Esophagus mucosa (tissue), 1 donor: ENCODE results near the gene LRRC8E. TPM values are rescaled to one million over a fixed set of nuclear protein-coding genes. Genes with fewer than 3 reads are reported as not detected.
A peak's percentile ranks its signal among the peaks of the same experiment; 100 is the strongest.
"Not testable (repeated sequence)": the region's sequence is repeated elsewhere in the genome, so short reads cannot be mapped to it uniquely, and the experiment has no call there.

Experiments
- ATAC-seq: fragments of 200-7000 bp; cut with Tn5 transposase; one replicate; pipeline ENCODE4 v1.9.1; 2020
- total RNA-seq: library from RNA; stranded (reverse); gene quantifications from one replicate; pipeline ENCODE4 v1.2.4, GENCODE V29; 2023
- donor health status: DM: yes; HTN: yes; CAD: no.

Gene LRRC8E
- total RNA-seq, 1 donor from 2014 or later: 11.6 TPM

DNA sequence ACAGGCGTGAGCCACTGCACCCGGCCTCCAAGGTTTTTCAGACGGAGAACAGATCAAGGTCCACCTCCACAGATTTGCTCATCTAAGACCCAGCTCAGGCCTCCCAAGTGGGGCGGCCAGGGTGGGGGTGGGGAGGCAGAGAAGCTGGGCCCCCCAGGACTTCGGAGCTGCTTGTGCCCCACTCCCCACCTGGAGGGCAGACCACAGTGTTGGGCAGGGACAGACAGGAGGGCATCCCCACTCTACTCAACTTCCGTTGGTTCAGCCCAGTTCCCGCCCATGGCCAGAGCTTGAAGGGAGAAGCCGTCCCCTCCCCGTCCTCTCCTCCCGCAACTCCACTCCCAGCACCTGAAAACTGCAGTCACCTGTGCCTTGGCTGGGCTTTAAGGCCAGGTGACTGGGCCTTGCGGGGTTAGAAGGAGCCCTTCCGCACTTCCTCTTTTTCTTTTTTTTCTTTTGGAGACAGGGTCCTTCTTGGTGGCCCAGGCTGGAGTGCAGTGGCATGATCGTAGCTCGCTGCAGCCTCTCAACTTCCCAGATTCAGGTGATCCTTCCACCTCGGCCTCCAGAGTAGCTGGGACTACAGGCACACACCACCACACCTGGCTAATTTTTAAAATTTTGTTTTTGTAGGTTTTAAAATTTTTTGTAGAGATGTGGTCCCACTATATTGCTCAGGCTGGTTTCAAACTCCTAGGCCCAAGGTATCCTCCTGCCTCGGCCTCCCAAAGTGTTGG is 734 bp upstream of the LRRC8E start:
- ATAC-seq: no peak

DNA sequence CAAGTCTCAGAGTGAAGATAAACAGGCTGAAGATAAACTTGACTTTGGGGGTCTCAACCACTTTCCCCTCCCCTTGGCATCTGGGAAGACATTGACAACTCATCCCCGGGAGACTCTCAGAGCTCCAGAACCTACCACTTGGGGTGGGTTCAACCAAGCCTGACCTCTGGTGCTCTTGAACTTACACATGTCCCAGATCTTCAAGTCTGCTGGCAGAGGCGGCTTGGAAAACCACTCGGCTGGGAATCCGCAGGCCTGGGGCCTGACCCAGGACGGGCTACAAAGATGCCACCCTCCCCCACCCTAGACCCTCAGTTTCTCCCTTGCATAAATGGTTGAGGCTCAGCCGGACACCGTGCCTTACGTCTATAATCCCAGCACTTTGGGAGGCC is 512 bp downstream of the LRRC8E start:
- peak; percentile 11 for ATAC-seq

DNA sequence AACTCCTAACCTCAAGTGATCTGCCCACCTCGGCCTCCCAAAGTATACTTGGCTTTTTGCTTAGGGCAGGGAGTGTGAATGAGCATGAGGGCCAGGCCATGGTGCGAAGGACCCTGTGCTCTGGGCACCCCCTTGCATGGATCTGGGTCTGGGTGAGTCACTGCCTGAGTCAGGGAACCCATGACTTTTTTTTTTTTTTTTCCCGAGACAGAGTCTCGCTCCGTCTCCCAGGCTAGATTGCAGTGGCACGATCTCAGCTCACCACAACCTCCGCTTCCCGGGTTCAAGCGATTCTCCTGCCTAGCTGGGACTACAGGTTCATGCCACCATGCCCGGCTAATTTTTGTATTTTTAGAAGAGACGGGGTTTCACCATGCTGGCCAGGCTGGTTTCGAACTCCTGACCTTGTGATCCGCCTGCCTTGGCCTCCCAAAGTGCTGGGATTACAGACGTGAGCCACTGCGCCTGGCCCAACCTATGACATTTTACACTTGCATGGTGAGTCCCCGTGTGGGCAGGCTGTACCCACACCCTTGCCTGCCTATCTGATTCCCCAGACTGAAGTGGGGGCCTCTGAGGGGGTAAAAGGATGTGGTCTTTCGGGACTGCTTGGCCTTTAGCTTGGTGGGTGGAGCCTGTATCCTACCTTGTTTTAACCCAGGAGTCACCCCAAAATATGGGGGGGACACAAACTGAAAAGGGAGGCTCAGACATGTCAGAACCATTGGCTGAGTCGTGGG is 5.2 kb downstream of the LRRC8E start:
- not testable (repeated sequence) for ATAC-seq

DNA sequence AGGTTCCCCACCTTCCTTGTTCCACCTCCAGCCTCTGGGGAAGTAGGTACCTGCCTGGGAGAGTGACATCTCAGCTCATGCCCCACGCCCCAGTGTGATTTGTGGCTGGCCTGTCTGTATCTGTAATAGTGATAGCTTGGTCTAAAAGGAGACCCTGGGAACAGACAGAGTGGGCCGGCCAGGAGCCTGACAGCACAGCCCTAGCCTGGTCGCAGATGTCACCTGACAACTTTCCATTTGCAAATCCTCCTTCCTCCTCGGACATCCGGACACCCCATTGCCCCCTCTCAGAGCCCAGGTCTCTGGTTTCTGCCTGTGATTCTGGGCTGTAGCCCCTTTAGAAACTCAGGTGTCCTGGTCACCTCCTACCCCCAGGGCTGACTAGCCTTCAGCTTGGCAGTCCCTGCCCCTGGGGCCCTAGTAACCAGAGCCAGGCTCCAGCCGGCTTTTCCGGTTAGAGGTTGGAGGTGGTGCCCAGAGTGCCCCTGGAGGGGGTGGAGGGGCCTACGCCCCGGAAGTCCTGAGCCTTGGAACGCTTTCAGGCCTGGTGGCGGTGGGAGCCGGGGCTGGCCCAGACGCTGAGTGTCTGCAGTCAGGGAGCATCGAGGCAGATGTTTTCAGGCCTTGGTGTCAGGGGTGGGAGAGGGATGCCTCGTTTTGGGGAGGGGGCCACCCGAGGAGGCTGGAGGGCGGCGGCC is 6.5 kb downstream of the LRRC8E start:
- peak; percentile 78 for ATAC-seq

DNA sequence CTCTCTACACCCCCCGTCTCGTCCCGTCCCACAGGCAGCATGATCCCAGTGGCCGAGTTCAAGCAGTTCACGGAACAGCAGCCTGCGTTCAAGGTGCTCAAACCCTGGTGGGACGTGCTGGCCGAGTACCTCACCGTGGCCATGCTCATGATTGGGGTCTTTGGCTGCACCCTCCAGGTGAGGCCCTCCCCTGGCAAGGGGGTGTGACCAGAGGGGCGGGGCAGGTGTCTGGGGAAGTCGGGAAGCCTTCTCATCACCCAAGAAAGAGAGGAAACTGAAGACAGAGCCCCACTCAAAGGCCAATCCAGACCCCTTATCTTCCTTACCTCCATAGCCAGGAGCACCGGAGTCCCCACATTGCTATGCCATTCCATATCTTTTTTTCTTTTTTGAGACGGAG is 7.3 kb downstream of the LRRC8E start:
- ATAC-seq: no peak

DNA sequence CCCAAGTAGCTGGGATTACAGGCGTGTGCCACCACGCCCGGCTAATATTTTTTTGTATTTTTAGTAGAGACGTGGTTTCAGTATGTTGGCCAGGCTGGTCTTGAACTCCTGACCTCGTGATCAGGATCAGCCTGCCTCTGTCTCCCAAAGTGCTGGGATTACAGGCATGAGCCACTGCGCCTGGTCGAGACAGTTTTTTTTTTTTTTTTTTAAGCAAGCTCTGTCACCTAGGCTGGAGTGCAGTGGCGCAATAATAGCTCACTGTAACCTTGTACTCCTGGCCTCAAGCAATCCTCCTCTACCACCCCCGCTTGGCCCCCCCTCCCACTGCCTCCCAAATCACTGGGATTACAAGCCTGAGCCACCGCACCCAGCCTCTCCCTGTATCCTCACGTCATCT is 9.0 kb downstream of the LRRC8E start:
- peak; percentile 66 for ATAC-seq

DNA sequence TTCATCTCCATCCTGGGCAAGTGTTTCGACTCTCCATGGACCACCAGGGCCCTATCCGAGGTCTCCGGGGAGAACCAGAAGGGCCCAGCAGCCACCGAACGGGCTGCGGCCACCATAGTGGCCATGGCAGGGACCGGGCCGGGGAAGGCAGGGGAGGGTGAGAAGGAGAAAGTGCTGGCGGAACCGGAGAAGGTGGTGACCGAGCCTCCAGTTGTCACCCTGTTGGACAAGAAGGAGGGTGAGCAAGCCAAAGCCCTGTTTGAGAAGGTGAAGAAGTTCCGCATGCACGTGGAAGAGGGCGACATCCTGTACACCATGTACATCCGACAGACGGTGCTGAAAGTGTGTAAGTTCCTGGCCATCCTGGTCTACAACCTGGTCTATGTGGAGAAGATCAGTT is 10.7 kb downstream of the LRRC8E start:
- ATAC-seq: no peak

DNA sequence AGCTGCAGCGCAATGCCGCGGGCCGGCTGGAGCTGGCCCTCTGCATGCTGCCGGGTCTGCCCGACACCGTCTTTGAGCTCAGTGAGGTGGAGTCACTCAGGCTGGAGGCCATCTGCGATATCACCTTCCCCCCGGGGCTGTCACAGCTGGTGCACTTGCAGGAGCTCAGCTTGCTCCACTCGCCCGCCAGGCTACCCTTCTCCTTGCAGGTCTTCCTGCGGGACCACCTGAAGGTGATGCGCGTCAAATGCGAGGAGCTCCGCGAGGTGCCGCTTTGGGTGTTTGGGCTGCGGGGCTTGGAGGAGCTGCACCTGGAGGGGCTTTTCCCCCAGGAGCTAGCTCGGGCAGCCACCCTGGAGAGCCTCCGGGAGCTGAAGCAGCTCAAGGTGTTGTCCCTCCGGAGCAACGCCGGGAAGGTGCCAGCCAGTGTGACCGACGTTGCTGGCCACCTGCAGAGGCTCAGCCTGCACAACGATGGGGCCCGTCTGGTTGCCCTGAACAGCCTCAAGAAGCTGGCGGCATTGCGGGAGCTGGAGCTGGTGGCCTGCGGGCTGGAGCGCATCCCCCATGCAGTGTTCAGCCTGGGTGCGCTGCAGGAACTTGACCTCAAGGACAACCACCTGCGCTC is 11.6 kb downstream of the LRRC8E start:
- no peak for ATAC-seq

DNA sequence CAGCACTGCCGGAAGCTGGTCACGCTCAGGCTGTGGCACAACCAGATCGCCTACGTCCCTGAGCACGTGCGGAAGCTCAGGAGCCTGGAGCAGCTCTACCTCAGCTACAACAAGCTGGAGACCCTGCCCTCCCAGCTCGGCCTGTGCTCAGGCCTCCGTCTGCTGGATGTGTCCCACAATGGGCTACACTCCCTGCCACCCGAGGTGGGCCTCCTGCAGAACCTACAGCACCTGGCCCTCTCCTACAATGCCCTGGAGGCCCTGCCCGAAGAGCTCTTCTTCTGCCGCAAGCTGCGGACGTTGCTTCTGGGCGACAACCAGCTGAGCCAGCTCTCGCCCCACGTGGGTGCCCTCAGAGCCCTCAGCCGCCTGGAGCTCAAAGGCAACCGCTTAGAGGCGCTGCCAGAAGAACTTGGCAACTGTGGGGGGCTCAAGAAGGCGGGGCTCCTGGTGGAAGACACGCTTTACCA is 12.1 kb downstream of the LRRC8E start:
- no peak for ATAC-seq

DNA sequence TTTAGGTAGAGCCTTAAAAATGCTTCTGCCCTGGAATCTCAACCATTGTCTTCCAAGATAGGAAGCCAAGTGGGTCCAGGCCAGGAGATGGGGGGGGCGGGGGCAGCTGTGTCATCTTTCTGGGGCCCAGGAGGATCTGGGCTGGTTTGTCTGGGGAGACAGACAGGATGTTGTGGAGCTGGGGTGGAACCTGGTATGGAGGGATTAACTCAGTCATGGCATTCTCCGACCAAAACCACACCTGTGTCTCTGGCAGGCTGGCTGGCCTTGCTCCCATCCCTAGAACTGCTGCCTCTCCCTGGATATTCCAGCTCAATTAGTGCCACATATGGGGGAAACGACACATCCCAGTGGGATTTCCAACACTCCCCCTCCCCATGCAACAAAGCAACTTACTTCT is 12.6 kb downstream of the LRRC8E start:
- ATAC-seq: peak; percentile 36

DNA sequence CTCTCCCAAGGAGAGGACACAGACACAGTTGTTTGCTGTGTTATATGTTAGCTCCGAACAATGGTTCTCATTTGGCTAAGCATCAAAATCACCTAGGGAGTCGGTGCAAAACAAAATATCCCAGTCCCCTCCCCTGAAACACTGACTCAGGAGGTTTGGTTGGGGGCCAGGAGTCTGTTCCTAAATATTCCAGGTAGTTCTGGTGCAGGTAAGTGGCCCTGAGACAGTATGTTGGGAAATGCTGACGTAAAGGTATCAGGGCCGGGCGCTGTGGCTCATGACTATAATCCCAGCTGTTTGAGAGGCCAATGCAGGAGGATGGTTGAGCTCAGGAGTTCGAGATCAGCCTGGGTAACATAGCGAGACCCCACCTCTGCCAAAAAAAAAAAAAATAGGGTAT is 13.0 kb downstream of the LRRC8E start:
- peak; percentile 17 for ATAC-seq

DNA sequence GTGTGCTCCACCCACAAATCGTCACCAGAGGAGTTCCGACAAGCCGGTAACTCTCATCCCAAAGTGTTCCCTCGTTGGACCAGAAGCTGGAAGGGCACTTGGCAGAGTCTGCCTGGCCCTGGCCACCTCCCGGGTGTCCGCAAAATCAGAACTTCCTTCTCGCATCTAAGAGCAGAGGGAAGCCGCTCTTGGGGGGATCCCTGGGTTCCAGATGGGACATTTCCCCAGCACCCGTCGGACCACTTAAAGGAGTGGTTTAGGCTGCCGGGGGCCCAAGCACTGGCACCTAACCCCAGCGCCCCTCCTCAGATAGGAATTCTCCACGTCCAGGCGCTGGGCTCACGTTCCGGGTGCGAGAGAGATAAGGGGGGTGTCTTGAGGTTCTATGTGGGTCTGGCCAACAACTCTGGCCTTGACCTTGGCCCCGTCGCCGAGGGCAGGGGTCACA is 14.5 kb downstream of the LRRC8E start:
- ATAC-seq: no peak

DNA sequence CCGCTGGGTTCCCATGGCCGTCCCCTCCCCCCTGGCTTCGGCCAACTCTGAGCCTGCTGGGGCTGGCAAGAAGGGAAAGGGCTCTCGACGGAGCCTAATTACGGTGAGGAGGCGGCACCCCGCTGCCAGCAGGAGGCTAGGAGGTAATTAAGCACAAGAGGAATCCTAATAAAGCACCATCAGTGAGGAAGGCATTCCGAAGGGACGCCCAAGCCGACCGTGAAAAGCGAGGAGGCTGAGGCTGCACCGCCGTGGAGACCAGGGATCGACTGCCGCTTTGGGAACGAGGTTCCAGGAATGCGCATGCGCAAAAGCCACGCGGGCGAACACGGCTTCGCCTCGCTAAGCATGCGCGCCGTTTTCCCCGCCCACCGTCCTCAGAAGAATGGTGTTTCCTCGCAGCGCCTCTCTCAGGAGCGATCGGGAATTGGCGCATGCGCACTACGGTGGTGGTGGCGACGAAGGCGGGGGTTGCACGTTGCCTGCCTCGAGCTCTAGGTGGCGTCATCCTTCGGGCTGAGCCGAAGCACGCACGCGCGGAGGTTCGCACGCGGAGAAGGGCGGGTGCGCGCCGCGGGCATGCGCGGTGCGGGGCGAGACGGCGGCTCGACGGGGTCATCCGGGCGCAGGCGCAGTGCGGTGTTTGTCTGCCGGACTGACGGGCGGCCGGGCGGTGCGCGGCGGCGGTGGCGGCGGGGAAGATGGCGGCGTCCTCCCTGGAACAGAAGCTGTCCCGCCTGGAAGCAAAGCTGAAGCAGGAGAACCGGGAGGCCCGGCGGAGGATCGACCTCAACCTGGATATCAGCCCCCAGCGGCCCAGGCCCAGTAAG is 15.1 kb downstream of the LRRC8E start, which contains the start of gene MAP2K7:
Gene MAP2K7 (plus strand): TSS at position 634 of the 830 bp plus-strand sequence. CDS start 68 bp downstream, at position 702.
- ATAC-seq: peak; percentile 82

DNA sequence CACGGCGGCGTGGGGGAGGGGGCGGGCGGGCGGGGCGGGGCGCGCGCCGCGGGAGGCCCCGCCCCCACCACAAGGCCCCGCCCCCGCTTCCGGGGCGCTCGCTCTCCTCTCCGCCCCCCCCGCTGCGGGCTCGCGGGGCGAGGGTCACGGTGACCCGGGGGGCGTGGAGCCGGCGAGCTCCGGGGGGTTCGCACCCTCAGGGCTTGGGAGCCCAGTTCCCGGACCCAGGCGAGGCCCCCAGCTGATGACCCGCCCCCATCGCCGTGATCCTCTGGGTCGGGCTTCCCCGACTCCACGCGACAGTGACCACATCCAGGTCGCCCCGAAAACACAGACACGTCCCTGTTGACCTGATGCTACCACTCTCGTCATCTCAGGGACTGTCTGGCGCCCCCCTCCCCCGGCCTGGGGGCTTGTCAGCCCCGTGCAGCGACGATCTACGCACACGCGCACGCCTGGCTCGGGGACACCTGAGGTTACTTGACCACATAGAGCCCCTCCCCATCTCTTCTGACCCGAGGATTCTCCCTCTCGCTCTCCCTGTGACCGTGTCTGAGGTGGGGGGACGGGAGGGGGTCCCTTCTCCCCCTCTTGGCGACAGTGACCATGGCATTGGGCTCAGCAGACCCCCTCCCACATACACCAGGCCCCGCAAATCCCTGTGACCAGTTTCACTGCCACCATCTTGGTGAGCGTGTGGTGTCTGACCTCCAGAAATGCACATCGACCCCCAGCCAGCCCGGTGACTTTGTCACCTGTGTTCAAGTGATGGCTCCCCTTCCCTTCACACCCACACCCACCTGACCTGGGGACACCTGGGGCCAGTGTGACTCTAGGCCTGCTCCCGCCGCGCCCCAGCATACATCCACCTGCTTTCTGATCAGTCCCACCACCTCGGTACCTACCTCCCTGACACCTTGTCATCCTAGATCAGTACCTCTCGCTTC is 16.0 kb downstream of the LRRC8E start:
- ATAC-seq: peak; percentile 27

DNA sequence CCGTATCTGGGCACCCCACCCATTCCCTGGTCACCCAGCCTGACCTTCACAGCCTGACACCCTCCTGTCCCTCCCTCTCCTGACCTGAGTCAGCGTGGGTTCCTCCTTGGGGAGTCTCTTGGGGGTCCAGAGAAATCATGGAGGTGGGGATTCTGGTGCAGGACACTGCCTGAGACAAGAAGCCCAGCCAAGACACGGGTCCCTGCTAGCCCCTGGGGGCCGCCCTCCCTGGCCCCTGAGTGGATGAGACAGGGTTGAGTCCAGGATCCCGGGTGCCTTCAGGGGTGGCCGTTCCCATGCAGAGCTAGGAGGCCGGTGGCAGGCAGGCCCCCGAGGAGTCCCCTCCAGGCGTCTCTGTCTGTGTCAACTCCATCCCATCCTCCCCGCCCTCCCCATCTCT is 17.0 kb downstream of the LRRC8E start:
- no peak for ATAC-seq

DNA sequence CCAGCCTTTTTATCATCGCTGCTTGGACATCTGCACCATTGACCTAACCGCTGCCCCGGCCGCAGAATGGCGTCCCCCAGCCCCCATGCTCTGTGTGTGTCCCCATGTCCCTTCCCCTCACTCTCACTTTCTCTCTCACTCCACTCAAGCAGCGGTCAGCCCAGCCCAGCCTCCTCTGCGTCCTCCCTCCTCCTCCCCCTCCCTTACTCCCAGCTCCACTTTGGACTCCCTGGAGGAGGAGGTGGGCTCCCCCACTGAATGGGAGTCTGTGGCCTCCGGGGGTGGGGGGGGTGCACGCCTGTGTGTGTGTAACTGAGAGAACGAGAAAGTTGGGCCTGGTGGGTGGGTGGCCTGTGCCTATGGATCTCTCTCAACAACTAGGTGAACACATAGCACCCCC is 17.5 kb downstream of the LRRC8E start:
- ATAC-seq: no peak

DNA sequence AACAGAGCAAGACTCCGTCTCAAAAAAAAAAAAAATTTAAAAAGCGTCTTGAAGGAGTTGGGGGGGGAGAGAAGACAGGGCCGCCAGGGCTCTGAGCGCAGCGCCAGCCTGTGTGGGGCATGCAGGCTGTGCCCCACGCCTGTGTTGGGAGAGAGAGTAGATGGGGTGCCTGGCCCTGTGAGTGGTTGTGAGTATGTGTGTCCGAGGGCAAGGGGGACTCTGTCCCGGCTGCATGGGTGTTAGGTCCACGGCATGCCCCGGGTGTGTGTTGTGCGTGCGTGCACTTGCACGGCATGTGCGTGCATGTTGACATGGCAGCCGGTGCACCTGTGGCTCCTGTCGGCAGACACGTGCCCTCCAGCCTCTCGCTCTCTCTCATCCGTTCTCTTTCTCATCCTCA is 18.8 kb downstream of the LRRC8E start:
- ATAC-seq: no peak

DNA sequence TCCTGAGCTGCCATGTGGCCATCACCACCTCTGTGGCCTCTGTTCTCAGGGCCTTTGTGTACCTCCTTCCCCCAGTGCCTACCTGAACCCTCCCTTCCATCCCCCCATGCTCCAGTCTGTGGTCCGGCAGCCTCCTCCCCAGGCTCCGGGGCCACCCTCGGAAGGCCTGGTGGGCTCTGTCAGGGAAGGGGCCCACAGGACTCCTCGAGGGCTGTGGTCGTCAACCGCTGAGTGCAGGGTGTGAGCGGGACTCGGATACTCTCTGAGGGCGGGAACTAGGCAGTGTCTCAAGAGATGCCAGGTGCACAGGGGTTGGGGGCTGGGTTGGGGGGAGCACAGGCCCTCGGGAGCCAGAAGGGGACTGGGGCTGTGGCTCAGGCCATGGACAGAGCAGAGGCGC is 19.2 kb downstream of the LRRC8E start:
- no peak for ATAC-seq

DNA sequence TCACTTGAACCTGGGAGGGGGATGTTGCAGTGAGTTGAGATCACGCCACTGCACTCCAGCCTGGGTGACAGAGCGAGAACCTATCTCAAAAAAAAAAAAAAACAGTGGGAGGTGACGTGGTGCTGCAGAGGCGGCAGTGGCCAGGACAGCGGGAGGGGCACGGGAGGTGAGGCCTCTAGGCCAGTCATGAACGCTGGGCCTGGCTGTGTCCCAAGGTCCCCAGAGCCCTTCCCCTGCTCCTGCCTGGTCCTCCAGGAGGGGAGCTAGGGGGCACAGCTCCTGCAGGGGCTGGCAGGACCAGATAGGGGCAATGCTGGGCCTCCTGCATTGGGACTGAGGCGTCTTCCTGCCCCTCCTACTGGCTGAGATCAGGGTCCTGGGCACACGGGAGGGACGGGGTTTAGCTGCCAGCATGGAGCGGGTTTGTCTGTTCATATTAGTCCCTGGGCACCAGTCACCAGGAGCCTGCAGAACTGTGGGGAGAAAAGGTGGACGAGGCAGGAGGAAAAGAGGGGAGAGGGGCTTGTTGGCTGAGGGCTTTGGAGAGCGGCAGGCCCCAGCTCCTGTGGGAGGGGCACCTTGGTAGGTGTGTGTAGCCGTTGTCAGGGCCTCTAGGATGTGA is 19.9 kb downstream of the LRRC8E start:
- no peak for ATAC-seq
